Stimulated activated memory B cell treated with anti-CD40 and anti-IgM and Interleukin-4, amounts not matched to agents 10 μg/mL and 1 μg/mL and 100 μg/mL, for 72 hours (primary cell): ENCODE results near the gene PABPN1L.
"Not testable (repeated sequence)": the region's sequence is repeated elsewhere in the genome, so short reads cannot be mapped to it uniquely, and the experiment has no call there.

Source experiments
- ATAC-seq: fragments of 150-1000 bp; cut with Tn5 transposase; 2 replicates; pipeline ENCODE4 v1.10.0; 2021
- H3K27ac Mint-ChIP-seq: one replicate; pipeline ENCODE4 v1.8.0; 2022; ENCODE audit warnings: mild to moderate bottlenecking, mixed read lengths
- H3K27me3 Mint-ChIP-seq: one replicate; pipeline ENCODE4 v1.8.0; 2022; ENCODE audit warnings: mixed read lengths
- H3K36me3 Mint-ChIP-seq: one replicate; pipeline ENCODE4 v1.8.0; 2022; ENCODE audit warnings: mixed read lengths
- H3K4me1 Mint-ChIP-seq: one replicate; pipeline ENCODE4 v1.8.0; 2022; ENCODE audit warnings: mixed read lengths
- H3K4me3 Mint-ChIP-seq: one replicate; pipeline ENCODE4 v1.8.0; 2022; ENCODE audit warnings: mild to moderate bottlenecking, moderate library complexity, mixed read lengths
- H3K9me3 Mint-ChIP-seq: one replicate; pipeline ENCODE4 v1.8.0; 2022; ENCODE audit warnings: mixed read lengths

Gene PABPN1L

DNA sequence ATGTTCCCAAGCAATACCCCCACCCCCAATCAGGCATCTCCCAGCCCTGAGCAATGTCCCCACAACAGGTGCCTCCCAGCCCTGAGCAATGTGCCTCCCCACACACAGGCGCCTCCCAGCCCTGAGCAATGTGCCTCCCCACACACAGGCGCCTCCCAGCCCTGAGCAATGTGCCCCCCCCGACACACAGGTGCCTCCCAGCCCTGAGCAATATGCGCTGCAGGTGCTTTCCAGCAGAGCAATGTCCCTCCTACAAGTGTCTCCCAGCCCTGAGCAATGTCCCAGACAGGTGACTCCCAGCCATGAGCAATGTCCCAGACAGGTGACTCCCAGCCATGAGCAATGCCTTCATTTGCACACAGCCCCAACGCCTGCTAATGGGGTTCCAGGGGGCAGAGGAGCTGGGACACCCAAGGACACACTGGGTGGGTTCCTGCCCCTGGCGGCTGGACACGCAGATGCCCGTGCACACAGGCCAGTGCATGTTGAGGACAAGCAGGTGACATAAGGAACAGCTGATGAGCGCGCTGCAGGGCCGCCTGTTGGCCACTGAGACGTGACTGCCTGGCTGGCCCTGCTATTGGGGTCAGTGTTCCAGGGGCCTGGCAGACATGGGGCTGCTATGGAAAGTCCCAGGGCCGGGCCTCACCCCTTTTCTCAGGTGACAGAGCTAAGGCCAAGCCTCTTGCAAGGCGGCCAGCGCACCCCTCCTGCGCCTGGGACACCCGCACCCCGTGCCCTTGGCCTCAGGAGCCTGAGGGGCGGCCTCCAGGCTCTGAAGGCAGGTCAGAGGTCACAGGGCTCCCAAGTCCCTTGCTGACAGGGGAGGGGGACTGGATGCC, 26.9 kb upstream of the PABPN1L start:
- Mint-ChIP-seq H3K27me3 (no peaks in the 10 kb centered on the region), H3K27ac (no peak overlapping the region), H3K4me3 (no peak overlapping the region), H3K4me1 (peaks cover 17% of the 10 kb centered on the region), H3K9me3 (no peaks in the 10 kb centered on the region), H3K36me3 (peaks cover 46% of the 10 kb centered on the region)
- ATAC-seq: no peak

DNA sequence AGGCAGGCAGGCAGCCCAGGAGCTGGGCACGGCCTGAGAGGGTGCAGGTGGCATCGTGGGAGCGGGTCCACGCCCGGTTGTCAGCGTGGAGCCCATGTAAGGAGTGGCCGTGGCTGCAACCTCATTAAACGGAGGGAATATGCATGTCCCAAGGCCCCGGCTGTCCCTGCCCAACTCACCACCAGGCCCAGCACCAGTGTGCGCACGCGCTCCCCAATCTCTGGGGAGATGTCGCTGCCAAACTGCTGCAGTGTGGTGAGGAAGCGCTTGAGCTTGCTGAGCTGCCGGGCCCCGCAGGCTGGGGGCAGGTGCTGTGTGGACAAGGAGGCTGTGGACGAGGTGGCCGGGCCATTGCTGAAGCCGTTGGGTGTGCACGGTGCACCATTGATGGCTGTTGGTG, 25.6 kb upstream of the PABPN1L start:
- Mint-ChIP-seq H3K9me3 (no peaks in the 10 kb centered on the region), H3K36me3 (peaks cover 44% of the 10 kb centered on the region), H3K4me3 (no peak overlapping the region), H3K4me1 (peaks cover 17% of the 10 kb centered on the region), H3K27ac (no peak overlapping the region), H3K27me3 (no peaks in the 10 kb centered on the region)
- ATAC-seq: no peak

DNA sequence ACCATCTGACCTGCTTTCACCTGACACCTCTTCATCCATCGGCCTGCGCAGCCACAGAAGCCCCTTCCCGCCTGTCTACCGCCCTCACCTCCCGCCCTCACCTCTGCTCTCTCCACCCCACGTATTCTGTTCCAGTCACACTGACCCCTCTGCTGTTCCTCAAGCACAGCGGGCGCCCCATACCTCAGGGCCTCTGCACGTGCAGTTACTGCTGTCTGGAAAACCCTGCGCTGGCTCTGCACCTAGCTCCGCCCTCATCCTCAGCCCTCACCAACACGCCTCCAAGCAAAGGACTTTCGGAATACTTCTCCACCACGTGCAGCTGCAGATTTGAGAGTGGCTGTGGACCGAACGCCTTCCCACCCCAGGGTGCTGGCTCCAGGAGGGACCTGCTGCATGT, 24.6 kb upstream of the PABPN1L start:
- Mint-ChIP-seq H3K9me3 (no peaks in the 10 kb centered on the region), H3K4me1 (peaks cover 17% of the 10 kb centered on the region), H3K4me3 (no peak overlapping the region), H3K36me3 (peaks cover 47% of the 10 kb centered on the region), H3K27me3 (no peaks in the 10 kb centered on the region), H3K27ac (no peak overlapping the region)
- no peak for ATAC-seq

DNA sequence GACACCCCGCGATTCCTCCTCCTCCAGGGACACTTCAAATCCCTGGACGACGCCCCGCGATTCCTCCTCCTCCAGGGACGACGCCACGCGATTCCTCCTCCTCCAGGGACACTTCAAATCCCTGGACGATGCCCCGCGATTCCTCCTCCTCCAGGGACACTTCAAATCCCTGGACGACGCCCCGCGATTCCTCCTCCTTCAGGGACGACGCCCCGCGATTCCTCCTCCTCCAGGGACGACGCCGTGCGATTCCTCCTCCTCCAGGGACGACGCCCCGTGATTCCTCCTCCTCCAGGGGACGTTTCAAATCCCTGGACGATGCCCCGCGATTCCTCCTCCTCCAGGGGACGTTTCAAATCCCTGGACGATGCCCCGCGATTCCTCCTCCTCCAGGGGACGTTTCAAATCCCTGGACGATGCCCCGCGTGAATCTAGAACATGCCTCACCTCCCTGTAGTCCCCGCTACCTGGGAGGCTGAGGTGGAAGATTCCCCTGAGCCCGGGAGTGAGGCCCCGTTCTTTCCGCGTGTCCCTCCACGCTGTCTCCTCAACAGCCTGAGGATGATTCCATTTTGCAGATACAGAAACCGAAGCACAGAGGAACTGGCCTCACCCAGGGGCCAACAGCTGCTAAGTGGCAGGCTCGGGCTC, 23.4 kb upstream of the PABPN1L start:
- not testable (repeated sequence) for H3K4me3 Mint-ChIP-seq, H3K27ac Mint-ChIP-seq, H3K9me3 Mint-ChIP-seq, H3K4me1 Mint-ChIP-seq, ATAC-seq, H3K27me3 Mint-ChIP-seq
- peaks cover 48% of the 10 kb centered on the region for H3K36me3 Mint-ChIP-seq

DNA sequence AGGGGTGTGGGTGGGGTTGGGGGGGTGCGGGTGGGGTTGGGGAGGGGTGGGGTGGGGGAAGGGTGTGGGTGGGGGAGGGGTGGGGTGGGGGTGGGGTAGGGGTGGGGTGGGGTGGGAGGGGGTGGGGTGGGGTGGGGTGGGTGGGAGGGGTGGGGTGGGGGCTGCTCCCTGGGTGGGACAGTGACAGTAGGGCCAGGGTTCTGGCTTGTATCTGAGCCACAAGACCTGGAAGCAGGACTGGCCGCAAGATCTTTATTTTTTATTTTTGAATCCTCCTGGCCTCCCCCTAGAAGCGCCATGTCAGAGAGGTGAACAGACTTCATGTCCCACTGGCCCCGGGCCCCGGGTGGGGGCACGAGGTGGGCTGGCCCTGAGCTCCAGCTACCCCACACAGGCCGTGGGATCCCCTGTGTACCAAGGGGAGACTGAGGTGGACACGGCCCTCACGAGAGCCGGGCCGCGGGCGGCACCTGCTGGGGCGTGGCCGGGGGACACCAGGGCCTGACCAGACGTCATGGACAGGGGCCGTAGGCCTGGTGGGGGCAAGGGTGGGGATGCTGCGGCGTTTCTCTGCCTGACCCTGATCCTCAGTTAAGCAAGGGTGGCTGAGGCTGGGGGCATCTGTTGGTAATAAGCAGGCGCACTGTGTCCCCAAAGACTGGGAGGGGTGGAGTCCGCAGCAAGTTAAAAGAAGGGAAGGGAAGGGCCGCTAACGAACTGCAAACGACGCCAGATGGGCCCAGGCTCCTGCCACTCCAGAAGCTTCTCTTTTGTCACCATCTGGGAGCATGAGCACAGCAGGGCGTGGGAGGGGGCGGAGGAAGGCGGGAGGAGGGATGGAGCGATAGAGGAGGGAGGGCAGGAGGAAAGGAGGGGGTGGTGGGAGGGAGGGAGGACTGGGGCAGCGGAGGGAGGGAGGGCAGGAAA, 22.3 kb upstream of the PABPN1L start:
- Mint-ChIP-seq H3K36me3 (peaks cover 54% of the 10 kb centered on the region), H3K27me3 (no peaks in the 10 kb centered on the region), H3K9me3 (no peaks in the 10 kb centered on the region), H3K4me3 (no peak overlapping the region), H3K4me1 (peaks cover 4% of the 10 kb centered on the region), H3K27ac (no peak overlapping the region)
- peak; percentile 69 for ATAC-seq

DNA sequence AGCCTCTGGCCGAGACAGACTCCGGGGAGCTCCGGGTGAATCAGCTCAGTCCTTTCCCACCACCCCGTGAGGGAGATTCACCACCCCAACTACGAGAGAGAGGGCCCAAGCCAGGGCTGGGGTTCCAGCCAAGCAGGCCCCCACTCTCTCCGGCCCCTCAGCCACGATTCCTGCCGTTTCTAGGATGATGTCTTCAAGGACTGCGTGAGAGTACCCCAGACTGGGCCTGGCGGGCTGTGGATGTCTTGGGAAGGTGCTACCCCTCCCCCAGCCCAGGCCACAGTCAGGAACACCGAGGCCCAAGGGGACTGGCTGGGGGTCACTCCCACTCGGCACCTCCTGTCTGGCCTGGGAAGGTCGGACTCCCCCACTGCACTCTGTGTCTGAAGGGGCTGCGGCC, 21.6 kb upstream of the PABPN1L start:
- H3K36me3 Mint-ChIP-seq: peaks cover 59% of the 10 kb centered on the region
- H3K9me3 Mint-ChIP-seq: no peaks in the 10 kb centered on the region
- H3K27ac Mint-ChIP-seq: no peak overlapping the region
- H3K4me1 Mint-ChIP-seq: peaks cover 4% of the 10 kb centered on the region
- no peak overlapping the region for H3K4me3 Mint-ChIP-seq
- ATAC-seq: peak; percentile 4
- H3K27me3 Mint-ChIP-seq: no peaks in the 10 kb centered on the region

DNA sequence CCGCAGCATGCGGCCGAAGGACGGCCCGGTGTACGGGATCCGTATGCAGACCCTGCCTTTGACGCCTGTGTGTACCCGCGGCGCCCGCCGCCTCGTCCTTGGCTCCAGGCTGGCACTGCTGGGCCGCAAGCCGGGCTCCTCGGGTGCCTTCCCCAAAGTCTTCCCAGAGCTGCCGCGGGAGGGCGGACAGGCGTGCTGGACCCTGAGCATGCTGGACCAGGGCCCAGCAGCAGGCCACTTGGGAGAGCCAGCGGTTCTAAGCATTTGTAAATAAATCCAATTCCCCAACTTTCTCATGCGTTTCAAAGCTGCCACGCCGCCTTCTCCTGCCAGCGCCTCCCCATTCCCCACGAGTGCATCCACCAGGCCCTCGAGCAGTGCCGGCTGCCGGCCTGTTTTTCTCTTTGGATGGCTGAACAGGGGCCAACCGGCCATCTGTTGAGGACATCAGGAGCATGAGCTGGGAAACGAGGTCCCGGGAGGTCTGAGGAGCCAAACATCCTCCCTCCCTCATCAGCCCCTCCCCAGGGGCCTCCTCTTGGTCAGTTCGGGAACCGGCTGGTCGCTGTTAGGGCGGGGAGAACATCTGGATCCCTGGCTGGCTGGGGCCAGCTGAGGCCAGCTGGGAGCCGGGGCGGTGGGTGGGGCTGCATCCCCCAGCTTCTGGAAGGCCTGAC, 20.5 kb upstream of the PABPN1L start:
- no peak overlapping the region for H3K4me3 Mint-ChIP-seq
- H3K9me3 Mint-ChIP-seq: no peaks in the 10 kb centered on the region
- no peak overlapping the region for H3K27ac Mint-ChIP-seq
- no peaks in the 10 kb centered on the region for H3K27me3 Mint-ChIP-seq
- peaks cover 12% of the 10 kb centered on the region for H3K4me1 Mint-ChIP-seq
- ATAC-seq: no peak
- H3K36me3 Mint-ChIP-seq: peaks cover 63% of the 10 kb centered on the region

DNA sequence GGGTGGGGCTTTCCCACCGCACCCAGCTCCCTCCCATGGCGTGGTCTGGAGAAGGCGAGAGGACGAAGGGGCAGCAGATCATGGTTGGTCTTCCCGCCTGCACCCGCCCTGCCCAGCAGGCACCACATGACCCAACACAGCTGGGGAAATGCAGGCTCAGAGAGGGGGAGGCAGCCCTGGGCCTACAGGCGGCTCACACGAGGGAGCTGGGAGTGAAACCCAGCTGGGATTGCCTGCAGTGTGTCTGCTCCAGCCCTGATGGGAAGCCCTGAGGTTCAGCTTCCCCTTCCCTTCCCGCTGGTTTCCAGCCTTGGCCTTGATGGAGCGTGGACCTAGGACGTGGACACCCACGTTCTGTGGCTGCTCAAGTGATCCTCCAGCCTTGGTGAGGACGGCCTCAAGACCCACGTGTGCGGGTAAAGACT, 20.0 kb upstream of the PABPN1L start:
- Mint-ChIP-seq H3K27me3 (no peaks in the 10 kb centered on the region), H3K36me3 (peaks cover 63% of the 10 kb centered on the region), H3K4me3 (no peak overlapping the region), H3K27ac (no peak overlapping the region), H3K4me1 (peaks cover 12% of the 10 kb centered on the region), H3K9me3 (no peaks in the 10 kb centered on the region)
- ATAC-seq: no peak

DNA sequence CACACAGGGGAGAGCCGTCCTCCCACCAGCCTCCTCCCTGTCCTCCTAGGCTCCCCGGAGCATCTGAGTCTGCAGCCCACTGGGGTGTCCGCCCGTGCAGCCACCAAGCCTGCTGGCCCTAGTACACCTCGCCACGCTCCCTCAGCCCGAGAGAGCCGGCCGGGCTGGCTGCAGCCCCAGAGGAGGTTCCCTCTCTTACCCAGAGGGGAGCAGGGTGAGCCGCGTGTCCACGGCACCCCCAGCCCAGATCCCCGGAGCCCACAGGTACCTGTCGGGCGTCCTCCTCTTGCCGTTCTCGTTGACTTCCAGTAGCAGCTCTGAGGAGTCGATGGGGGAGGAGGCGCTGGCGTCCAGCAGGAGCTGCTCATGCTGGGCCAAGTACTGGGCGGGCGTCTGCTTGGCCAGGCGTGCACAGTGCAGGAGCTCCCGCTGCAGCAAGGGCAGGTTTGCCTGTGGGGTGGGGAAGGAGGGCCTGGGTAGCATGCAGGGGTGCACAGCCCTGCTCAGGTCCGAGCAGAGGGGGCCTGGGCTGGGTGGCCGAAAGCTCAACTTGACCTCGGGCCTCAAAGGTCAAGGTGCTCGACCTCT, 19.3 kb upstream of the PABPN1L start:
- Mint-ChIP-seq H3K4me3 (no peak overlapping the region), H3K27me3 (no peaks in the 10 kb centered on the region), H3K36me3 (peaks cover 56% of the 10 kb centered on the region), H3K9me3 (no peaks in the 10 kb centered on the region), H3K27ac (no peak overlapping the region), H3K4me1 (peaks cover 11% of the 10 kb centered on the region)
- ATAC-seq: no peak

DNA sequence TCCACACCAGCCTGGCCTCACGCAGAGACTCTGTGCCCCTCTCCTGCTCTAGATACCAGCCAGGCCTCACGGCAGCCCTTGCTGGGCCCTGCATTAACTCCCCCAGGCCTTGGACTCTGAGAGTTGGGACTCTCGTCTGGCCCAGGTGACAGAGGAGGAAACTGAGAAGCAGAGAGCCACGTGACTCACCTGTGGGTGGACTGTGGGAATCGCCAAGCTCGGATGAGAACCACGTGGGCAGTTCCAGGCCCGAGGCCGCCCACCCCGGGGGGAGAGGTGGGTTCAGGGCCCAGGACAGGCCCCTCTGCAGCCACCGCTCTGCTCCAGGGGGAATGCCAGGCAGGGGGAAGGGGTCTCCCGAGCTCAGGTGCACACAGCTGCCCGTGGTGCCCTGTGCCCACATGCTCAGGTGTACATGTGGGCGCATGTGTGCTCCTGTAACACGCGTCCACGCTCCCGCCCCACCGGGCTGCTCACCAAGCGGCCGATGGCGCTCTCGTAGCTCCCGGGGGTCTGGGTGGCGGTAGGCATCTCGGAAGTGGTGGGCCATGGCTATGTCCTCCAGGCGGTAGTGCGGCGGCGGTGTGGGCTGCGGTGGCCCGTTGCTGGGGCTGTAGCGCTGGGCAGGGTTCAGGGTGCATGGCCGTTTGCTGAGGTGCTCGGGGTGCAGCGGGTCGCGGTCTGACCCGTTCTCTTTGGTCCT, 18.3 kb upstream of the PABPN1L start:
- H3K27ac Mint-ChIP-seq: no peak overlapping the region
- no peak overlapping the region for H3K4me3 Mint-ChIP-seq

DNA sequence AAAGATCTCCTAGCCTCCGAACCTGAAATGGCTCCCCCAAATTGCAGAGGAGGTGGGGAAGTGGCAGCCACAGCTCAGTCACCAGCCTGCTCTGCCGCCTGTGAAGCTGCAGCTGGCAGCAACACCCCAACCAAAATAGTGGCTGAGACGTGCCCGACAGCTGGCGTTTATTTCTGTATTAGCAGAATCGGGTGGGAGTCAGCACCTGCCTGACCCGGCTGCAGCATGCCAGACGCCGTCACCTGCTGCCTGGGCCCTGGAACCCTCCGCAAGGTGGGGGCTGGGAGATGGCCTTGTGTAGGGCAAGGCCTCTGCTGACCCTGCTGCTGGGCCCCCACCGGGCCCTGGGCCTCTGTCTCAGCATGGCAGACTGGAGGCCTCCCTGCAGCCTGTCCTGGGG, 17.5 kb upstream of the PABPN1L start:
- ATAC-seq: no peak
- H3K27ac Mint-ChIP-seq: no peak overlapping the region
- H3K36me3 Mint-ChIP-seq: peaks cover 50% of the 10 kb centered on the region
- no peaks in the 10 kb centered on the region for H3K9me3 Mint-ChIP-seq
- H3K27me3 Mint-ChIP-seq: no peaks in the 10 kb centered on the region
- H3K4me3 Mint-ChIP-seq: no peak overlapping the region
- H3K4me1 Mint-ChIP-seq: peaks cover 8% of the 10 kb centered on the region

More for the DNA sequence above, 18.3 kb upstream of the PABPN1L start:
- Mint-ChIP-seq H3K27me3 (no peaks in the 10 kb centered on the region), H3K36me3 (peaks cover 54% of the 10 kb centered on the region), H3K9me3 (no peaks in the 10 kb centered on the region), H3K4me1 (peaks cover 8% of the 10 kb centered on the region)
- ATAC-seq: no peak

DNA sequence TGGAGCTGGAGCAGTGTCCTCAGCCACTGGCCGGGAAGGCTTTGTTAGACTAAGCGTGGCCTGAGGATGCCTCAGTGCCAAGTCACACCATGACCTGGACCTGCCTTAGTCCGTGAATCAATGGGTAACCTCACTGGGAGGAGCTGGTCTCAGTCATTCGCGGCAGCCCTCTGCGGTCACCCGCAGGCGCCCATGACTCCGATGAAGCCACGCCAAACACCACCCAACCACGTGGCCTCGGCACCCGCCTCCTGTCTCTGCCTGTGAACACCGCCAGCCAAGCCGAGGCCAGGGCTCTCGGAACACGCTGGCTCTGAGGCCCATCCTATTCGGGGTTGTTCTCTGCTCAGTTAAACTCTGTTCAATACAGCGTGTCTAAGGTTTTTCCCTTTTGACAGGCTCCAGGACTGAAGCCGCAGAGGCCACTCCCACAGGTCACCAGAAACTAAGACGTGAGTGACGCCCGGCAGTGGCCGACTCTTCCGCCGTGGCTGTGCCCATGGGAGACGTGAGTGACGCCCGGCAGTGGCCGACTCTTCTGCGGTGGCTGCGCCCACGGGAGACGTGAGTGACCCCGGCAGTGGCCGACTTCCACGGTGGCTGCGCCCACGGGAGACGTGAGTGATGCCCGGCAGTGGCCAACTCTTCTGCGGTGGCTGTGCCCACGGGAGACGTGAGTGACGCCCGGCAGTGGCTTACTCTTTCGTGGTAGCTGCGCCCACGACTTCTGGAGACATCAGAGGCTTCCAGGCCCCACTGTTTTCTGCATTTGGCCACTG, 16.8 kb upstream of the PABPN1L start:
- peaks cover 47% of the 10 kb centered on the region for H3K36me3 Mint-ChIP-seq
- H3K4me1 Mint-ChIP-seq: peaks cover 8% of the 10 kb centered on the region
- no peak overlapping the region for H3K4me3 Mint-ChIP-seq
- no peaks in the 10 kb centered on the region for H3K27me3 Mint-ChIP-seq
- no peaks in the 10 kb centered on the region for H3K9me3 Mint-ChIP-seq
- no peak overlapping the region for H3K27ac Mint-ChIP-seq
- no peak for ATAC-seq

DNA sequence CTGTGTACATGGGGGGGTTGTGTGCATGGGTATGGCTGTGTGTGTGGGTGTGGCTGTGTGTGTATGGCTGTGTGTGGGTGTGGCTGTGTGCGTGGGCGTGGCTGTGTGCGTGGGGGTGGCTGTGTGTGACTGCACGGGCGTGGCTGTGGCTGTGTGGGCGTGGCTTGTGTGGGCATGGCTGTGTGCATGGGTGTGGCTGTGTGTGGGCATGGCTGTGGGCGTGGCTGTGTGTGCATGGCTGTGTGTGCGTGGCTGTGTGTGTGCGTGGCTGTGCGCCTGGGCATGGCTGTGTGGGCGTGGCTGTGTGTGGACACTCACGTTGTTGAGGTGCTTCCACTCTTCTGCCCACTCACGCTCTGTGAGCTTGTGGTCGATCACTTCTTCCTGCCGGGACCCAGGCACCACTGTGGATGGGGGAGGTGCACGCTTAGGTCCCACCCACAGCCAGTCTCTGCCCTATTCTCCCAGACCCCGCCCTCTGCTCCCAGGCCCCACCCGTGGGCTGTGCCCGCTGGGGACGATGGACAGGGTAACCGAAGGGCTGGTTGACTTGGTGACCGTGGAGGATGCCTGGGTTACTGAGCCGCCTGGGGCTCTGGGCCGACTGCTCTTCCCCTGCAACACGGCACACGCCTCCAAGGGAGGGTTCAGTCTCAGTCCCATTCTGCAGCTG, 16.0 kb upstream of the PABPN1L start:
- Mint-ChIP-seq H3K9me3 (no peaks in the 10 kb centered on the region), H3K4me3 (peak overlapping the region; percentile 5), H3K4me1 (peaks cover 8% of the 10 kb centered on the region), H3K27ac (peak overlapping the region; percentile 76), H3K27me3 (no peaks in the 10 kb centered on the region), H3K36me3 (peaks cover 55% of the 10 kb centered on the region)
- ATAC-seq: peak; percentile 40
